Embryonic facial prominence (tissue), 1 donor: ENCODE results near the gene TMEM164.

Experiments
- DNase-seq: peaks from one replicate; pipeline ENCODE4 v3.0.0-alpha.2; 2016; ENCODE audit errors: extremely low spot score

TMEM164 gene

DNA sequence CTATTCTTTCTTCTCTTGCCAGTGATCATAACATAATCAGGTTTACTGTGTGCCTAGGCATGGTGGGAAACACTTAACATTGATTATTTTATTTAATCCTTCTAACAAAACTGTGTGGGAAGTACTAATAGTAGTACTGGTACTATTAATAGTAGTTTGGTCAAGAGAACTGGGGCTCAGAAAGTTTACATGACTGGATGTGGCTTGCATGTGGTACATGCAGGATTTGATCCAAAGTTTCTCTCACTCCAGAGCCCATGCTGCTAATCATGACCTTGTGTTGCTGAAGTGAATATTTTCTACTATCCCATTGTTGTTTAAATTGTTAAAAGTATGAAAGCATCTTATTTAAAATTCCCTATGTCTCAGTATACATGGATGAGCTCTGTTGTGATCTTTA, 78.4 kb downstream of the TMEM164 start:
- DNase-seq: no peak

DNA sequence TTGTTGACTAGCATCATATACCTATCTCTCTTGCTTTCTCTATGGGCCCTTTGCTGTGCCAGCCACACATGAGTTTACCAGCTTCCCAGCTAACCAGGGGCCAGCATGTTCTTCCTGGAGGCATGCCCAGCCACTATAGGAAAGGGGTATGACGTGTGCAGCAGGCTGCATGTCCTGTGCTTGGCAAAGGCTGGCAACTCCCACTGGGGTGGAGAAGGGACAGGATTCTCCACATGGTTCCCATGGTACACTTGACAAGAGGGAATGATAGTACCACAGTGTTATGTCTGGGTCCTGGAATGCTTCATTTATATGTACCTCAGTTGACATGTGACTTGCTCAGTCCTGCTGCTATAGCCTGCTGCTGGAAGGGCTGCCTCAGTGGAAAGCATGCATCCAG, 78.8 kb downstream of the TMEM164 start:
- DNase-seq: no peak

- DNase-seq: no peak
These were observed 79.2 kb downstream of the TMEM164 start for GRCh38 chrX:110082161-110082560.

DNA sequence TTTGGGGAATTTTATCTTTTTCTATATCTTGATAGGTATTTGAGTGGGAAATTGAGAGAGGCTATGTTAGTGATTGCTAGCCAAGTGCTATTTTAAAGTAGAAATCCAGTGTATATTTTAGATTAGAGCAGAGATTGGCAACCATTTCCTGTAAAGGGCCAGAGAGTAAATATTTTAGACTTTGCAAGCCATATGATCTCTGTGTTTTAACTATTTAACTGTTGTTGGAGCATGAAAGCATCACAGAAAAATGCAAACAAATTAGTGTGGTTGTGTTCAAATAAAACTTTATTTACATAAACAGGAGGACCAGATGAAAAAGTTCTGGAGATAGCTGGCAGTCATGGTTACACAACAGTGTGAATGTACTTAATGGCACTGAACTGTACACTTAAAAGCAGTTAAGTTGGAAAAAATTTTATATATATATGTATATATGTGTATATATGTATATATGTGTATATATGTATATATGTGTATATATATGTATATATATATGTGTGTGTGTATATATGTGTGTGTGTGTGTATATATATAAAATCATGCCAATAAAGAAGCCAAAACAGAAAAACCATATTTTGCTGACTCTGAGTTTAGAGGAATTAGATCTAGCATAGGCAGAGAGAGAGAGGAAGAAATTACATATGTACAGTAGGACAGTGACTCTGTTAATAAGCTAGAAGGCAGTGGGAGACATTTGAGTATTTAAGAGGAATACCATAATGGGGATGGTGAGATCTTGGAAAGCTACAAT, 83.4 kb downstream of the TMEM164 start:
- DNase-seq: no peak

- DNase-seq: no peak
These were observed 84.1 kb downstream of the TMEM164 start for GRCh38 chrX:110086916-110087484.

- no peak for DNase-seq
These were observed 84.8 kb downstream of the TMEM164 start for GRCh38 chrX:110087485-110088356.

- DNase-seq: no peak
These were observed 86.9 kb downstream of the TMEM164 start for GRCh38 chrX:110089656-110090403.

GRCh38 chrX:110097920-110098319, 95.0 kb downstream of the TMEM164 start:
- no peak for DNase-seq

DNA sequence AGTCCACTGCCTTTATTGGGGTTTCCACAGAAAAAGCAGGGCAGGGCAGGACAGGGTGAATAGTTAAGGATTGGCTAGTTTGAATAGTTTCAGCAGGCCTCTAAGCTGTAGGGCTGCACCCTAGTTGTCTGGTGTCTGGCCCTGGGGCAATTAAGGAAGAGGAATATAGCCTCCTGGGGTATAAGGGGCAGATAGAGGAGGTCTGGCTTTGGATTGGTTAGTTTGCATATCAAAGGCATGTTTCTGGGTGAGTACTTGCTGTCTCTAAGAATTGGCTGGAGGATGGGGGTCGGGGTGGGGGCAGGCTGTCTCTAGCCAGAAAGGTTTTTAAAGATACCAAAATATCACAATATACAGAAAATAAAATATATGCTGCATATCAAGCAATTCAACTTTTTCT, 100.4 kb downstream of the TMEM164 start:
- no peak for DNase-seq

DNA sequence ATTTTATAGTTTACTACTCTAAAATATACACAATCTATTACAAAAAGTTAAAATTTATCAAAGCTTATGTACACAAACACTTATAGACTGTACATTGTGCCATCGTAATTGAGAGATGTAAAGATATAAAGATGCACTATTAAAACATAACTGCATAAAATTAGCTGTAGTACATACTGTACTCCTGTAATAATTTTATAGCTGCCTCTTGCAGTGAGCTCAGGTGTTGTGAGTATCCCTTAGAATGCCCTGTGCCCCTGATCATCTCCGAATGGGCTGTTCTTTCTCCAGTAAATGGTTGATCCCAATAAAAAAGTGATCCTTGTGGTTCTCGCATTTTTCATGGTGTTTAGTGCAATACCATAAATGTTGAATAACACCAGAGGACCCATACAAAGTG, 101.2 kb downstream of the TMEM164 start:
- no peak for DNase-seq

GRCh38 chrX:110108381-110108821, 105.5 kb downstream of the TMEM164 start:
- no peak for DNase-seq

DNA sequence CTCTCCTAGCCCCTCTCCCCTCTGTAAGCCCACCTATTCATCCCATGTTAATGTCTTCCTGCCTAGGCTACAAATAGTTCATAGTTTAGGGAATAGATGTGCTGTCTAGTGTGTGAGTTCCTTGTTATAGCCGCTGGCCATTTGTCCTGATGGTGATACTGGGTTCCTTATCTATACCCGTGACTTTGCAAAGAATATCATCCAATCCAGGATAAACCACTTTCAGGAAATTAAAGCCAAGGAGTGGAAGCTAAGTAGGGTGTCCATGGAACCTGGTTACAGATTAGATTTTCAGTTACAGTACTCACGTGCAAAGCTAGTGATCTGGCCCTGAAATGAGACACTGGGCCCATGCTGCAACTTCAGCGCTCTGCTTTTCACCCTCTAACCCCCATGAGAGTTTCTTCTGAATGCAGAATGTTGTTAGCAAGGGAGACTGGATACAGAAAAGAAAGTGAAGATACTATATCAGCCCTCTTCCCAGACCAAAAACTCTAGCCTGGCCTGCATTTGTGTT, 111.4 kb downstream of the TMEM164 start:
- no peak for DNase-seq

DNA sequence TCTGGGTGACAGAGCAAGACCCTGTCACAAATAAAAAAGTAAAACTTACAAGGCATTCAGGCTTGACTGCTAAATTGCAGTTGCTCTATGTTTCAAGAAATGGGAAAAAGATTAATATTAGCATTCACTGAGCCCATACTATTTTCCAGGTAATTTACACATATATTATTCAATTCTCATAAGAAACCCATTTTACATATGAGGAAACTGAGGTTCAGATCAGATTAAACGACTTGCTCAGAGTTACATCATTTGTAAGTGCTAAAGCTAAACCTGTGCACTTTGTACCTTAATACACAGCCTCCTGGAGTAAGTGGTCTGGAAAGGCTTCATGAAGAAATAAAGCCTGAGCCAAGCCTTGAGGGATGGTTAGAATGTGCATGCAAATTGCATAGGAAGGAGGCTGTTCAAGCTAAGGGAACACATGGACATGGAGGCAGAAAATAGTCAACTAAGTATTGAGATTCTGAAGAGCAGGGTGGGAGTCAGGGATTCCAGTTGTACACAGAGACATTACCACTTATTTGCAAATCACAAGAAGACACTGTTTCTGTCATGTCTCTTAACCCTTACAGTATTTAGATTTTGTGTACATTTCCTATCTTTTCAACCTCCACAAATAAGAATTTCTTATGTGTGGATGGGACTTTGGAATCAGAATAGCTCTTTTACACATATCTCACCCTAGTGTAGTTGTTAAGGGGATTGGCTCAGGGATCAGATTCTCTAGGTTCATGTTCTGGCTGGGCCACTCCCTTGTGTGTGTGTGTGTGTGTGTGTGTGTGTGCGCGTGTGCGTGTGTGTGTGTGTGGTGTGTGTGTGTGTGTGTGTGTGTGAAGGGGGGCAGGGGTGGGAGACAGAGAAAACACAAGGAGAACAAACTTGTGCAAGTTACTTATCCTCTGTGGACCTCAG, 113.4 kb downstream of the TMEM164 start:
- DNase-seq: no peak

DNA sequence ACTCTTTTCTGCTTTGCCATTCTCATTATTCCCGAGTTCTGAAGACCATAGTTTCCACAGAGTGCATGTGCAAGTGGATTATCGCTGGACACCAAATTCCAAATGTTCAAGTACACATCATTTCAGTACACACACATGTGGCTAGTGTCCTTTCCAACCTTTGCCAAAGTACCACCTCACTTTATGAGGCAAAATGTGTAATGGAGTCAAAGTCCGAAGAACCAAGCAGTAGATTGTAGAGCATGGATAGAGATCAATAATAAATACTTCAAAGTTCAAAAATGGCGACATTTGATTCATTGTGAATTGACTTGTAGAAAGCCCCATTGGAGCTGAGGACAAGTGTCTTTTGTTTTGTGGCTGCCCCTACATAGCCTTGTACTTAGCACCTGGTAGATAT, 115.6 kb downstream of the TMEM164 start:
- DNase-seq: no peak

DNA sequence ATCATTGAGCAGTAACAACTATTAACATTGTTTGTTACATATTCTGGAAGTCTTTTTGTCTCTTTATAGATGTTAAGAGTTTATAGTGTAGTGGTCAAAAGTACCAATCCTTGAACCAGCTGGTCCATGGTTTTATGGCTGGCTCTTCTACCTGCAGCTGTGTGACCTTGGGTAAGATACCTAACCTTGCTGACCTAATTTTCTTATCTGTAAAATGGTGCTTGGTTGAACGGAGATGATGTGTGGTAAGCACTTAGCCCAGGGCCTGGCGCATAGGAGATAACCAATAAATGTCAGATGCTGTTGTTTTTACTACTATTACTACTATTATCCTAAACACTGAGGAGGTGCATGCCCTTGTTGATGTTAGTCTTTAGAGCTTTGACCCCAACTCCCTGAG, 116.6 kb downstream of the TMEM164 start:
- no peak for DNase-seq

GRCh38 chrX:110120025-110120424, 117.1 kb downstream of the TMEM164 start:
- DNase-seq: no peak

- no peak for DNase-seq
These were observed 120.4 kb downstream of the TMEM164 start for GRCh38 chrX:110123331-110123782.

- DNase-seq: no peak
These were observed 122.7 kb downstream of the TMEM164 start for GRCh38 chrX:110125446-110126162.

DNA sequence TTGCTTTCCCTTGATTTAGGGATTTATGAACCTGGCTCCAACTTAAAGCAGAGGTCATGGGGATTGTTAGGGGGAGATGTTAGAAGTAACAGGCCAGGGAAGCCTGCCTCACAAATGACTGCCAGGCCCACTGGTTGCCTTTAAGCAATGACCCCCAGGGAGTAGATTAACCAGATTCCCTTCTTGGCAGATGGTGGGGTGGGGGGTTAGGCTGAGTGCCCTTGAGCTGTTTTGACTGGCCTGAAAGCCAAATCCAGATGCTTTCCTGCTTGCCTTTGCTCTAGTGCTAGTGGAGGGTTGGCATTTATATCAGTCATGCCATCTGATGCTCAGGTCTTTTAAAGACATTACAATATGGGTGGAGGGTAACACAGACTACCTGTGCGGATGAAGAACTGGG, 128.1 kb downstream of the TMEM164 start:
- DNase-seq: no peak
